HG03571 (cell line): ENCODE results near the gene RPL7L1.
"Not testable (repeated sequence)": the region's sequence is repeated elsewhere in the genome, so short reads cannot be mapped to it uniquely, and the experiment has no call there.

Experiments used
- ATAC-seq: cut with Tn5 transposase; IDR thresholded peaks from one replicate; pipeline ENCODE4 v1.9.1; 2021; ENCODE audit not compliant: unreplicated experiment

RPL7L1 gene

GRCh38 chr6:42879372-42880239 is at the start of gene RPL7L1:
Gene RPL7L1, plus strand, starts transcription at chr6:42879616. Its CDS starts 295 bp downstream, at chr6:42879911.
- peak; percentile 85 for ATAC-seq

- no peak for ATAC-seq
Observed at GRCh38 chr6:42831237-42831636, 48.2 kb upstream of the RPL7L1 start.

GRCh38 chr6:42834056-42834455 is 45.4 kb upstream of the RPL7L1 start:
- no peak for ATAC-seq

GRCh38 chr6:42841844-42842584 is 37.4 kb upstream of the RPL7L1 start:
- no peak for ATAC-seq

- ATAC-seq: no peak
Observed at GRCh38 chr6:42845327-42845694, 34.1 kb upstream of the RPL7L1 start.

GRCh38 chr6:42846505-42846904 is 32.9 kb upstream of the RPL7L1 start:
- no peak for ATAC-seq

GRCh38 chr6:42848700-42849099 is 30.7 kb upstream of the RPL7L1 start:
- ATAC-seq: no peak

- ATAC-seq: no peak
Observed at GRCh38 chr6:42851599-42851998, 27.8 kb upstream of the RPL7L1 start.

GRCh38 chr6:42860036-42860435 is 19.4 kb upstream of the RPL7L1 start:
- no peak for ATAC-seq

- no peak for ATAC-seq
Observed at GRCh38 chr6:42860481-42860880, 18.9 kb upstream of the RPL7L1 start.

- ATAC-seq: no peak
Observed at GRCh38 chr6:42864602-42865001, 14.8 kb upstream of the RPL7L1 start.

- no peak for ATAC-seq
Observed at GRCh38 chr6:42870145-42870936, 9.1 kb upstream of the RPL7L1 start.

GRCh38 chr6:42871711-42872110 is 7.7 kb upstream of the RPL7L1 start:
- ATAC-seq: no peak

- ATAC-seq: no peak
Observed at GRCh38 chr6:42873313-42873712, 6.1 kb upstream of the RPL7L1 start.

- ATAC-seq: no peak
Observed at GRCh38 chr6:42877695-42878094, 1.7 kb upstream of the RPL7L1 start.

GRCh38 chr6:42880240-42880817 is 913 bp downstream of the RPL7L1 start:
- not testable (repeated sequence) for ATAC-seq

GRCh38 chr6:42880871-42881270 is 1.5 kb downstream of the RPL7L1 start:
- ATAC-seq: not testable (repeated sequence)

- no peak for ATAC-seq
Observed at GRCh38 chr6:42885702-42886101, 6.3 kb downstream of the RPL7L1 start.

GRCh38 chr6:42888201-42888600 is 8.8 kb downstream of the RPL7L1 start:
- ATAC-seq: not testable (repeated sequence)

- no peak for ATAC-seq
Observed at GRCh38 chr6:42889815-42890214, 10.4 kb downstream of the RPL7L1 start.
